Stimulated activated CD4-positive, alpha-beta T cell treated with anti-CD3 and anti-CD28 coated beads, TNF-alpha, amount 100 ng/mL, for 48 hours (primary cell): ENCODE data around the gene TMEM198.

ENCODE experiments used
- DNase-seq, 3 donors: peaks; one replicate each; pipeline ENCODE4 v3.0.0-alpha.2; 2020; ENCODE audit warnings: low read depth in 3 of 3

TMEM198 gene

GRCh38 chr2:219562049-219563020 lies 18.5 kb downstream of the TMEM198 start:
- no peak for DNase-seq

DNA sequence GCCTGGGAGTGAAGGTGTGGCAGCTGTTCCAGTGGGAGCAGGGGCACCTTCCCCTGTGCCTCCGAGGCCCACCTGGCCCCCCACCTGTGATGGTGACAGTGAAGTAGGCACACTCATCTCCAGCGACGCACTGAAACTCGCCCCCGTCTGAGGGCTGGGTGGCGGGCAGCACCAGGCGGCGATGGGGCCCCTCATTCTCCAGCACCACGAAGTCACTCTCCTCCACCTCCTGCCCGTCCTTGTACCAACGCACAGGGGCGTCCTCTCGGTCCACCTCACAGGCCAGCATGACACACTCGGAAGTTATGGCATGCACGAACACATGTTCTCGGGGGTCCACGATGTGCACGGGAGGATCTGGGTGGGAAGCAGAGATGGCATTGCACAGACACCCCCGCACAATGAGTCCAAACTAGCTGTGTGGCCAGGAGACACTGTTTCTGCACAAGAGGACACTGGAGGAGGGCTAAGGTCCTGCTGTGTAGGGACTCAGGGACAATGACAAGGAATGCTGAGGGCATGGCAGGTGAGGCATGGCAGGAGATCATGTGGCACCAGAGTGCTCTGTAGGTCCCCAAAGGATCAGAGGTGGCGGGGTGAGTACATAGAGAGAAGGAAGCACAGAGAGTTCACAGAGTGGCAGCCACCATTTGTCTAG lies 19.6 kb downstream of the TMEM198 start:
- no peak for DNase-seq

- no peak for DNase-seq
Observed at GRCh38 chr2:219565130-219566080, 21.6 kb downstream of the TMEM198 start.

DNA sequence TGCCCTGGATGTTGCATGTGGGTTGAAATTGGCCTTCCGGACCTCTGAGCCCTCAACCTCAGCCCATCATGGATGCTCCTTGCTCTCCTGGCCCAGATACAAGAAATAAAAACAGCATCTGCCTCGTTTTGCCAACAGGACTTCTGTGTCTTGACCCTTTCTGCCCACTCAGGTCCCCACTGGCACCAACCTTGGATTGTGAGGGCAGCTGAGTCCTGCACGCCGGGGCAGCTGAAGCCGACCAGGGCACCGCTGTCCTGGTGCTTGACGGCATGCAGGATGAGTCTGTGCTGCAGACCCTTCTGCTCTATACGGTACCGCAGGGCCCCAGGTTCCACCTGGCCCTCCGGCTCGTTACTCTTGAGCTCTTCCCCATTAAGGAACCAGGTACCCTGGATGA lies 22.8 kb downstream of the TMEM198 start:
- no peak for DNase-seq

- DNase-seq, result no peak
Observed at GRCh38 chr2:219567131-219567530, 23.3 kb downstream of the TMEM198 start.

- no peak for DNase-seq
Observed at GRCh38 chr2:219567791-219568361, 24.0 kb downstream of the TMEM198 start.

DNA sequence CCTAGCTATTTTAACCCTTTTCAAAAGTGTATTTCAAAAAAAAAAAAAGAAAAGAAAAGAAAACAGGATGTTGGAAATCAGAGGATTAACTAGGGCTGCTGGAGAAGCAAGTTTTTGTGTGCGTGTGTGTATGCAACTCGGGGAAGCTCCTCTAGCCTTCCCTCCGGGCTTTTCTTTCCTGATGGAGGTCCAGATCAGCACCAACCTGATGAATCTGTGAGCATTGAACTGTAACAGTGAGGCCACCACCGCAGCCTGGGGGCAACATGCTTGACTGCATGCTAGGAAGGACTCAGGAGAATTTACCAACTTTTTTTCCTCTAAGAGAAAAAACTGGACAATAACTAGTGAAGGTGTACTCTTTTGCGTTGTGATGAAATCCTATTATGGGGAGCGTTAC lies 25.2 kb downstream of the TMEM198 start:
- no peak for DNase-seq

- no peak for DNase-seq
Observed at GRCh38 chr2:219569635-219570034, 25.8 kb downstream of the TMEM198 start.

- DNase-seq, result no peak
Observed at GRCh38 chr2:219570194-219570923, 26.5 kb downstream of the TMEM198 start.

- DNase-seq, result no peak
Observed at GRCh38 chr2:219570924-219571310, 27.1 kb downstream of the TMEM198 start.

- DNase-seq, result no peak
Observed at GRCh38 chr2:219571311-219572236, 27.7 kb downstream of the TMEM198 start, which contains the start of gene OBSL1. Gene OBSL1 (minus strand): TSS chr2:219571539. CDS start chr2:219571232, 307 bp downstream.

DNA sequence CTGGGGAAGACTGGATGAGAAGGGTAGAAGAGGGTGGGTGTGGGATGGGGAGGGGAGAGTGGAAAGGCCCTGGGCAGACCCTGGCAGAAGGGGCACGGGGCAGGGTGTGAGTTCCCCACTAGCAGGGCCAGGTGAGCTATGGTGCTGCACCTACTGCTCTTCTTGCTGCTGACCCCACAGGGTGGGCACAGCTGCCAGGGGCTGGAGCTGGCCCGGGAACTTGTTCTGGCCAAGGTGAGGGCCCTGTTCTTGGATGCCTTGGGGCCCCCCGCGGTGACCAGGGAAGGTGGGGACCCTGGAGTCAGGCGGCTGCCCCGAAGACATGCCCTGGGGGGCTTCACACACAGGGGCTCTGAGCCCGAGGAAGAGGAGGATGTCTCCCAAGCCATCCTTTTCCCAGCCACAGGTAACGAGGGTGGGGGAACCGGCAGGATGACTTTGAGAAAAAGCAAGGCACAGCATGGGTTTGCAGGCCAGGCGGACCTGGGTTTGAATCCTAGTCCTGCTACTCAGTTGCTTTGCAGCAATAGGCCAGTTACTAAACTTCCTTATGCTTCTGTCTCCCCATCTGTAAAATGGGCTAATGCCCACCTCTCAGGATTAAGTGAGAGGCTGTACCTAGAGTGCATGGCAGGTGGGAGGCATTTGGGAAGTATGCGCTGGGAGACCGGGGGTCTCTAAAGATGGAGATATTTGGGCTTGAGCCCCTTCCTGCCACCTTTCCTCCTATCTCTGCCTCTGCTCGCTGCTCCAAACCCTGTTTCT lies 28.6 kb downstream of the TMEM198 start, which contains the start of gene INHA:
INHA (plus strand) TSS at position 74 of the 765 bp plus-strand sequence; CDS start at position 139, 65 bp downstream.
- no peak for DNase-seq

GRCh38 chr2:219573166-219573565 lies 29.3 kb downstream of the TMEM198 start:
- no peak for DNase-seq

DNA sequence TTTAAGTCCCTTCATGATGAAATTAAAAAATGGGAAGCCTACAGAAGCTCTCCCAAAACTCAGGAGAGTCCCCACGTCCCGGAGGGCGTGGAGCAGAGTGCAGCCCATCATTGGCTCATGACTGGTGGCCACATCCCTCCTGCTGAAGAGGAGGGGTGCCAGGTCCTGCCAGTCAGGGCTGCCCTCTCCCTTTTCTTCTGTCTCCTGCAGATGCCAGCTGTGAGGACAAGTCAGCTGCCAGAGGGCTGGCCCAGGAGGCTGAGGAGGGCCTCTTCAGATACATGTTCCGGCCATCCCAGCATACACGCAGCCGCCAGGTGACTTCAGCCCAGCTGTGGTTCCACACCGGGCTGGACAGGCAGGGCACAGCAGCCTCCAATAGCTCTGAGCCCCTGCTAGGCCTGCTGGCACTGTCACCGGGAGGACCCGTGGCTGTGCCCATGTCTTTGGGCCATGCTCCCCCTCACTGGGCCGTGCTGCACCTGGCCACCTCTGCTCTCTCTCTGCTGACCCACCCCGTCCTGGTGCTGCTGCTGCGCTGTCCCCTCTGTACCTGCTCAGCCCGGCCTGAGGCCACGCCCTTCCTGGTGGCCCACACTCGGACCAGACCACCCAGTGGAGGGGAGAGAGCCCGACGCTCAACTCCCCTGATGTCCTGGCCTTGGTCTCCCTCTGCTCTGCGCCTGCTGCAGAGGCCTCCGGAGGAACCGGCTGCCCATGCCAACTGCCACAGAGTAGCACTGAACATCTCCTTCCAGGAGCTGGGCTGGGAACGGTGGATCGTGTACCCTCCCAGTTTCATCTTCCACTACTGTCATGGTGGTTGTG lies 30.9 kb downstream of the TMEM198 start:
- DNase-seq, result no peak

GRCh38 chr2:219575566-219576504 lies 32.0 kb downstream of the TMEM198 start:
- DNase-seq, result no peak

DNA sequence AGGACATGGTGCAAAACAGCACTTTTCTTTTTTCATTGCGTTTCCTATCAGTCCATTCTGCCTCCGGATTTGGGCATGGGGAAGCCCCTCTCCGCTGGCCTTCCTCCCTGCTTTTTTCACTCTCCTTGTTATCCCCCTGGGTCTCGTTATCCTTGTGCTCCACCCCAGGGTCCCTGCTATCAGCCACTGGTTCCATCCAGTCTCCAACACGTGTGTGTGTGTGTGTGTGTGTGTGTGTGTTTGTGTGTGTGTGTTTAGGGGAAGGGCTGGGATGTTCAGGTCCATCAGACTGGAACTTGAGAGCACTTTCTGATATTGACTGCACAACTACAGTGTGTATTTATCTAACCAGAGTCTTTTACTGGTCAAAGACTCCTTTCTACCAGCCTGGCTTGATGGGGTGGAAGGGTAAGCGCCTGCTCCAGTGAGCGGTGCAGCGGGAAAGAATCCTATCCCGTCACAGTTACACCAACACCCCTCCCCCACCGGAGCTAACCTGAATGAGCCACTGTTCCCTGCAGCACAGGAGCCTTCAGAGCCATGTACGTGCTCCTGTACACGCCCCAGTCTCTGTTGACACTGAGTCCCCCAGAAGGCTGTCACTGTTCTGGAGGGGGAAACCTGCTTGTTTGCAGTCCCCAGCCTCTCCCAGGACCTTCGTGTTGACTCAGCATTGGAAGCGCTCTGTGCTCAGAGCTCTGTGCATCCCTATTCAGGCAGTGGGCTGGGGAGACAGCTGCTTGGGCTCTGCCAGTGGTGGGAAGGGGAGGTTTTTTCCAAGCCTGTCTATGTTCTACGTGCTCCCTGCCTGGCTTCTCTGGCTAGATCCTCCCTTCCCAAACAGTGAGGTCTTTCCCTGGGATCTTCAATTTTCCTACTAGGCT lies 32.9 kb downstream of the TMEM198 start:
- no peak for DNase-seq
